ENCODE measurements around the gene MRPS18A.

GRCh38 chr6:43725643-43726580, 38.3 kb upstream of the MRPS18A start:
- TF ChIP-seq CTCF (IDR thresholded peaks at IDR 0.05): no peak
- no peak for TF ChIP-seq POLR2A (IDR thresholded peaks at IDR 0.05)
